GM21447 (cell line): ENCODE results near the gene WDR43.

Source experiments
- ATAC-seq: cut with Tn5 transposase; IDR thresholded peaks from one replicate; pipeline ENCODE4 v1.9.1; 2021; ENCODE audit not compliant: unreplicated experiment

WDR43 gene

GRCh38 chr2:28991460-28991859, 97.0 kb downstream of the WDR43 start:
- no peak for ATAC-seq

- ATAC-seq = no peak
Measured at GRCh38 chr2:28993206-28993960, 98.9 kb downstream of the WDR43 start.

- no peak for ATAC-seq
Measured at GRCh38 chr2:28994074-28994473, 99.6 kb downstream of the WDR43 start.

- ATAC-seq = no peak
Measured at GRCh38 chr2:28994679-28995078, 100.2 kb downstream of the WDR43 start.

GRCh38 chr2:28995765-28996750, 101.6 kb downstream of the WDR43 start:
- ATAC-seq = no peak

- ATAC-seq = no peak
Measured at GRCh38 chr2:28997237-28997846, 102.9 kb downstream of the WDR43 start.
